HCT116 (cell line): Measurements from ENCODE around the gene IL1RN. TPM values are rescaled to one million over a fixed set of nuclear protein-coding genes. Genes with fewer than 3 reads are reported as not detected.

Experiments used
- ATAC-seq: fragments of 200-7000 bp; cut with Tn5 transposase; 2 replicates; pipeline ENCODE4 v1.9.1; 2020; ENCODE audit warnings: mild to moderate bottlenecking, moderate library complexity
- BruUV-seq: library from RNA; stranded (reverse); fragments of 400-500 nt; replicated peaks from 2 replicates; lab custom pipeline; 2021; lab: Mats Ljungman, UMichigan
- CTCF ChIA-PET: fragments of 300-600 bp; sonication (Branson Sonifier 250); formaldehyde crosslinking; loops from one replicate; lab custom pipeline; 2021; ENCODE audit warnings: antibody characterized with exemption; lab: Charles Lee
- POLR2A ChIA-PET: fragments of 300-600, 350-600 bp; sonication (Branson Sonifier 250); formaldehyde crosslinking; loops from one replicate; lab custom pipeline; 2021; ENCODE audit warnings: antibody characterized with exemption; lab: Charles Lee
- RAD21 ChIA-PET, 2 experiments: fragments of 300-600 bp; sonication (Branson Sonifier 250); formaldehyde crosslinking; loops; one replicate each; lab custom pipeline; 2023; ENCODE audit warnings: low total read pairs in 2 of 2; ENCODE audit not compliant: uncharacterized antibody in 2 of 2, unreplicated experiment in 2 of 2, low non-redundant PET in 1 of 2; lab: Charles Lee
- DNase-seq: peaks from one replicate; pipeline ENCODE4 v3.0.0-alpha.2; 2010; ENCODE audit warnings: low read depth, low spot score
- H2AFZ ChIP-seq: fragments of 200-600 bp; shearing (Covaris generic), sonication (generic); 2 replicates; pipeline ENCODE4 v1.6.1; 2017; ENCODE audit warnings: low read depth, mixed run types, mixed read lengths, antibody characterized with exemption, low read length; ENCODE audit not compliant: poor library complexity, severe bottlenecking
- H3K27ac ChIP-seq: 2 replicates; pipeline ENCODE4 v1.5.1; 2012; ENCODE audit warnings: low read depth, low read length
- H3K27me3 ChIP-seq: fragments of 200-600 bp; sonication (generic); 2 replicates; pipeline ENCODE4 v1.6.1; 2016; ENCODE audit warnings: mixed run types, low read length, mixed read lengths; ENCODE audit not compliant: insufficient read depth
- H3K36me3 ChIP-seq, 2 experiments: fragments of 200-500 bp in 1 of 2; fragments of 200-600 bp in 1 of 2; sonication (Bioruptor generic) in 1 of 2; sonication (generic) in 1 of 2; 2 replicates each; pipeline versions ENCODE4 v1.5.1 to v1.6.1; 2014 to 2016; ENCODE audit warnings: low read length in 2 of 2, inconsistent platforms in 1 of 2, mixed read lengths in 1 of 2, mixed run types in 1 of 2; ENCODE audit not compliant: insufficient read depth in 2 of 2, control insufficient read depth in 1 of 2
- H3K4me1 ChIP-seq, 2 experiments: fragments of 200-600 bp in 1 of 2; sonication (generic) in 1 of 2; 2 replicates each; pipeline versions ENCODE4 v1.5.1 to v1.6.1; 2012 to 2017; ENCODE audit warnings: low read length in 2 of 2, inconsistent platforms in 1 of 2, mild to moderate bottlenecking in 1 of 2, mixed read lengths in 1 of 2, mixed run types in 1 of 2, moderate library complexity in 1 of 2; ENCODE audit not compliant: insufficient read depth in 2 of 2, control insufficient read depth in 1 of 2
- H3K4me2 ChIP-seq: fragments of 200-600 bp; sonication (generic); 2 replicates; pipeline ENCODE4 v1.6.1; 2017; ENCODE audit warnings: mixed run types, low read length, mixed read lengths
- H3K4me3 ChIP-seq, 2 experiments: fragments of 200-600 bp in 1 of 2; sonication (generic) in 1 of 2; replicated peaks in 1 of 2; 2 replicates each; pipeline ENCODE4 v1.5.1; 2011 to 2016; ENCODE audit warnings: low read length in 2 of 2, control low read depth in 1 of 2, low read depth in 1 of 2, mild to moderate bottlenecking in 1 of 2, mixed read lengths in 1 of 2, mixed run types in 1 of 2
- H3K79me2 ChIP-seq: fragments of 200-600 bp; sonication (generic); 2 replicates; pipeline ENCODE4 v1.6.1; 2017; ENCODE audit warnings: mild to moderate bottlenecking, mixed run types, low read length, moderate library complexity, mixed read lengths; ENCODE audit not compliant: insufficient read depth
- H3K9ac ChIP-seq: fragments of 200-600 bp; sonication (generic); 2 replicates; pipeline ENCODE4 v1.6.1; 2016; ENCODE audit warnings: low read length, mixed read lengths
- H3K9me2 ChIP-seq: fragments of 200-600 bp; sonication (generic), shearing (Covaris generic); 2 replicates; pipeline ENCODE4 v1.6.1; 2017; ENCODE audit warnings: mixed run types, mild to moderate bottlenecking, moderate library complexity; ENCODE audit not compliant: insufficient read depth
- H3K9me3 ChIP-seq, 2 experiments: fragments of 200-500 bp in 1 of 2; fragments of 200-600 bp in 1 of 2; sonication (Bioruptor generic) in 1 of 2; sonication (generic) in 1 of 2; 2 replicates each; pipeline ENCODE4 v1.6.1; 2014 to 2017; ENCODE audit warnings: low read length in 2 of 2, mixed read lengths in 2 of 2, inconsistent platforms in 1 of 2, low read depth in 1 of 2, mild to moderate bottlenecking in 1 of 2, mixed run types in 1 of 2, moderate library complexity in 1 of 2; ENCODE audit not compliant: control insufficient read depth in 1 of 2, insufficient read depth in 1 of 2
- H4K20me1 ChIP-seq: fragments of 200-600 bp; sonication (generic), shearing (Covaris generic); 2 replicates; pipeline ENCODE4 v1.6.1; 2017; ENCODE audit warnings: mixed run types, mild to moderate bottlenecking, moderate library complexity; ENCODE audit not compliant: insufficient read depth
- CBX3 ChIP-seq: IDR thresholded peaks from 2 replicates; pipeline ENCODE4 v1.6.1; 2012; ENCODE audit warnings: low read depth
- EGR1 ChIP-seq: IDR thresholded peaks from 2 replicates; pipeline ENCODE4 v1.6.1; 2012; ENCODE audit warnings: low read depth
- EZH2phosphoT487 ChIP-seq: fragments of 200-600 bp; IDR thresholded peaks from 2 replicates; pipeline ENCODE4 v1.6.1; 2018; ENCODE audit warnings: antibody characterized with exemption, borderline replicate concordance
- FOSL1 ChIP-seq: IDR thresholded peaks from 2 replicates; pipeline ENCODE4 v1.6.1; 2012; ENCODE audit warnings: low read depth
- YY1 ChIP-seq: IDR thresholded peaks from 2 replicates; pipeline ENCODE4 v1.6.1; 2011; ENCODE audit warnings: low read length, low read depth, moderate library complexity, mild to moderate bottlenecking; ENCODE audit not compliant: insufficient replicate concordance; ENCODE audit errors: extremely low read depth
- ZNF274 ChIP-seq: fragments of 200-500 bp; sonication (Bioruptor generic); IDR thresholded peaks from 2 replicates; pipeline ENCODE4 v1.6.1; 2014; ENCODE audit warnings: mild to moderate bottlenecking, low read depth, low read length, inconsistent platforms
- intact Hi-C: fragments of 100-400 bp; cut with micrococcal nuclease; formaldehyde crosslinking; loops from 2 replicates; pipeline ENCODE4 v1.10.0; 2022
- total RNA-seq: library from RNA; stranded (reverse); gene quantifications from one replicate; pipeline ENCODE4 v1.2.1, GENCODE V29; 2021; ENCODE audit not compliant: unreplicated experiment
- TF ChIP-seq, protein P1 (sequence below): IDR thresholded peaks from 2 replicates; pipeline ENCODE4 v1.6.1; 2012; ENCODE audit warnings: low read depth
- TF ChIP-seq, protein P2 (sequence below): IDR thresholded peaks from 2 replicates; pipeline ENCODE4 v1.6.1; 2012

IL1RN gene
- total RNA-seq, 1 experiment from 2014 or later: 0.25 TPM

DNA sequence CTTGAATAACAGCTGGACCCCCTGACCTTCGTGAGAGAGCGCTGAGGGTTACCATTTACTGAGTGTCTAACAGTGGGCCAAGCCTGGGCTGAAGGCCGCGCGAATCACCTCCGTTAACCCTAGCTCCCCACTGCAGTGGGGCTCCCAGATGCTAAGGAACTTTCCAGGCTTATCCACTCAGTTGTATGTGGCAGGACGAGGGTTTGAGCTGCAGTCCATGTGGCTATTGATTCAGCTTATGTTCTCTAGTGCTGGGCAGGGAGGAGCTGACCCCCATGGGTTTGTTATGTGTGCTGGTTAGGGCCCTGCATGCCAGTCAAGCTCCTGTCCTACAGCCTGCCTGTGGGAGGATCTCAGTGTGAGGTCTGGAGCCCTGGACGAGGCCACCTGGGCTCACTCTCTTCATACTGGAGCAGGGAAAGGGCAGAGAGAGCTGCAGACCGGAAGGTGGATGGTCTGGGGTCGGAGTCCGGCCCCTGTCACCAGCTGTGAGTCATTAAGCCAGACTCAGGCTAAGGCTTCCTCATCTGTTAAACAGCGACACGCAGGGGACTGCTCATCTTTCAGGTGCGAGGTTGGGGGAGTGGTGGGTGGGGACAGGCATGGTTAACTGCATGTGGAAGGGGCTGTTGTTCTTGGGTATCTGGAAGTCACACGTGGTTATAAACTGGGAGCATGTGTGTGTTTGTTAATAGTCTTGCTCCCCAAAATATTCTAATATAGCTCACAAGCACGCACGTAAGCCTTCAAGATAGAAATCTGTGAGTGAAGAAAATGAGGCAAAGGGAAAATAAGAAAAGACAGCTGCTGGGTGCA, 52.9 kb downstream of the IL1RN start:
- ChIA-PET RAD21 (no interaction called here), POLR2A (no interaction called here), CTCF (interaction anchor here (1.0 kb wide), 1 partner anchor 42 kb away, joined by 4 read pairs; no protein-coding TSS in a partner anchor)
- H3K36me3 ChIP-seq: no peaks in the 10 kb centered on the region
- no peak overlapping the region for H3K4me3 ChIP-seq
- H2AFZ ChIP-seq: no peak overlapping the region
- no peak for ATAC-seq
- BruUV-seq: no TSS peak
- no peak for DNase-seq
- no peaks in the 10 kb centered on the region for H3K9me3 ChIP-seq
- TF ChIP-seq YY1 (no peak), EGR1 (no peak), FOSL1 (no peak), ZNF274 (no peak), EZH2phosphoT487 (no peak), CBX3 (no peak)
- TF ChIP-seq, protein P1, sequence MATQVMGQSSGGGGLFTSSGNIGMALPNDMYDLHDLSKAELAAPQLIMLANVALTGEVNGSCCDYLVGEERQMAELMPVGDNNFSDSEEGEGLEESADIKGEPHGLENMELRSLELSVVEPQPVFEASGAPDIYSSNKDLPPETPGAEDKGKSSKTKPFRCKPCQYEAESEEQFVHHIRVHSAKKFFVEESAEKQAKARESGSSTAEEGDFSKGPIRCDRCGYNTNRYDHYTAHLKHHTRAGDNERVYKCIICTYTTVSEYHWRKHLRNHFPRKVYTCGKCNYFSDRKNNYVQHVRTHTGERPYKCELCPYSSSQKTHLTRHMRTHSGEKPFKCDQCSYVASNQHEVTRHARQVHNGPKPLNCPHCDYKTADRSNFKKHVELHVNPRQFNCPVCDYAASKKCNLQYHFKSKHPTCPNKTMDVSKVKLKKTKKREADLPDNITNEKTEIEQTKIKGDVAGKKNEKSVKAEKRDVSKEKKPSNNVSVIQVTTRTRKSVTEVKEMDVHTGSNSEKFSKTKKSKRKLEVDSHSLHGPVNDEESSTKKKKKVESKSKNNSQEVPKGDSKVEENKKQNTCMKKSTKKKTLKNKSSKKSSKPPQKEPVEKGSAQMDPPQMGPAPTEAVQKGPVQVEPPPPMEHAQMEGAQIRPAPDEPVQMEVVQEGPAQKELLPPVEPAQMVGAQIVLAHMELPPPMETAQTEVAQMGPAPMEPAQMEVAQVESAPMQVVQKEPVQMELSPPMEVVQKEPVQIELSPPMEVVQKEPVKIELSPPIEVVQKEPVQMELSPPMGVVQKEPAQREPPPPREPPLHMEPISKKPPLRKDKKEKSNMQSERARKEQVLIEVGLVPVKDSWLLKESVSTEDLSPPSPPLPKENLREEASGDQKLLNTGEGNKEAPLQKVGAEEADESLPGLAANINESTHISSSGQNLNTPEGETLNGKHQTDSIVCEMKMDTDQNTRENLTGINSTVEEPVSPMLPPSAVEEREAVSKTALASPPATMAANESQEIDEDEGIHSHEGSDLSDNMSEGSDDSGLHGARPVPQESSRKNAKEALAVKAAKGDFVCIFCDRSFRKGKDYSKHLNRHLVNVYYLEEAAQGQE: no peak
- TF ChIP-seq, protein P2, sequence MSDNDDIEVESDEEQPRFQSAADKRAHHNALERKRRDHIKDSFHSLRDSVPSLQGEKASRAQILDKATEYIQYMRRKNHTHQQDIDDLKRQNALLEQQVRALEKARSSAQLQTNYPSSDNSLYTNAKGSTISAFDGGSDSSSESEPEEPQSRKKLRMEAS: no peak
- no peaks in the 10 kb centered on the region for H3K9me2 ChIP-seq
- H3K27me3 ChIP-seq: no peaks in the 10 kb centered on the region
- intact Hi-C loops: no loop called here
- H3K4me1 ChIP-seq: no peaks in the 10 kb centered on the region
- no peaks in the 10 kb centered on the region for H4K20me1 ChIP-seq
- no peak overlapping the region for H3K27ac ChIP-seq
- no peaks in the 10 kb centered on the region for H3K79me2 ChIP-seq
- no peak overlapping the region for H3K4me2 ChIP-seq
- H3K9ac ChIP-seq: no peak overlapping the region
